T47D (cell line): ENCODE measurements around the gene F9.

Experiments used
- DNase-seq, 2 experiments: peaks; one replicate each; pipeline versions ENCODE4 v3.0.0 to v3.0.0-alpha.2; 2011 to 2012; ENCODE audit warnings: low read depth in 1 of 2, low spot score in 1 of 2
- JUND ChIP-seq: IDR thresholded peaks from 2 replicates; pipeline ENCODE4 v1.6.1; 2012; ENCODE audit warnings: low read depth
- in situ Hi-C: cut with HindIII; loops from 2 replicates; pipeline ENCODE4 v1.10.0; 2016; ENCODE audit warnings: low sequenced_read_pairs, low pct_unique_long_range_greater_than_20kb

F9 gene

GRCh38 chrX:139554991-139555675 lies 24.6 kb downstream of the F9 start:
- TF ChIP-seq JUND = no peak
- in situ Hi-C loops = no loop called here
- DNase-seq = peak in 1 of 2 experiments; percentile 18

- TF ChIP-seq JUND = no peak
- DNase-seq = peak; percentile 2 to 66
- in situ Hi-C loops = no loop called here
Observed at GRCh38 chrX:139559383-139560042, 29.0 kb downstream of the F9 start.

DNA sequence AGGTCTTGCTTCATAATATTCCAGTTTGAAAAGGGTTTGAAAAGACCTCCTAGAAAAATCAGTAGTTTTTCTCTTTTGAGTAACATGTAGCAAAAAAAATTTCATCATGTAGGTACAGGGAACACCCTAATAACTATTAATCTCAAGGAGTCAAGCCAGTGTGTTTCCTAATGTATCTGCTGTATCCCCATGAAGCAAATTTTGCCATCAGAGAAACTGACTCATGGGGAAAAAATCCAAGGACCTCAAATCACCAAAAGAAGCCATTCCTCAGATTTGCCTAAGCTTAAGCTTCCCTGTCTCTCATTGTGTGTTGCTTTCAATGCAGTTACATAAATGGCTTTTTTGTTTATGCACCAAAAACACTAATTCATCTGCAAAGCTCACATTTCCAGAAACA lies 29.7 kb downstream of the F9 start:
- in situ Hi-C loops = no loop called here
- DNase-seq = no peak
- TF ChIP-seq JUND = no peak

GRCh38 chrX:139563251-139563650 lies 32.7 kb downstream of the F9 start:
- in situ Hi-C loops = no loop called here
- TF ChIP-seq JUND = no peak
- no peak for DNase-seq

DNA sequence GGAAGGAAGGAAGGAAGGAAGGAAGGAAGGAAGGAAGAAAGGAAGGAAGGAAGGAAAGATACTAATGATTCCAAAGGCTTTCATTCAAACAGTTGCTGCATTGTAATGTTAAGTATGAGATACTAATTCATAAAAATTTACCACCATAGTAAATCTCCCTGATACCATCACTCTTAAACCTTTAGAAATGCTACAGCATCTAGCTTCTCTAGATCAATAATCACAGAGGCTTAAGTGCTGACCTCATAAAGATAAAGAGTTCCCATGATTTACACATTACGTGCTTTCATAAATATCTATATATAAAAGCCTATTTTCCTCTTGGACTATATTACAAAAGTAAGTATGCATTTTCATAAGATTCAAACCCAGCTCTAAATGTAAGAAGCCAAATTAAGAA lies 36.4 kb downstream of the F9 start:
- DNase-seq = no peak
- in situ Hi-C loops = no loop called here
- no peak for TF ChIP-seq JUND

DNA sequence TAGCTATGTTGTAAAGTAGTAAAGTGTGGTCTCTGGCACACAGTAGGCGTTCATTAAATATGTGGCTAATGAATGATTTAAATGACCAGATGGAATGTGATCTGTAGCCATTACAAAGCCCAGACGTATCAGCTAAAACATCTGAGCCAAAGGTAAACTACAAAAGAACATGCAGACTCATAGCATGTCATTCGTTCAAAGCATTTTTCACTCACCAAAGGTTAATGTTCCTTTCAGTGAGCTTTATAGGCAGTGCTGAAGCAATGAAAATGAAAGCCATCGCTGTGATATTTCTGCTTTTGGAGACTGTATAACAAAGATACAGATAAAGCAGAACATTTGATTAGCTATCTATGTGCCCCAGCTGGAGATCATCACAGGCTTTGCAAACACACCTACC lies 50.5 kb downstream of the F9 start:
- no peak for TF ChIP-seq JUND
- DNase-seq = no peak

GRCh38 chrX:139585613-139586012 lies 55.1 kb downstream of the F9 start:
- TF ChIP-seq JUND = no peak
- in situ Hi-C loops = no loop called here
- DNase-seq = no peak

More for the DNA sequence above, 50.5 kb downstream of the F9 start:
- in situ Hi-C loops = no loop called here

DNA sequence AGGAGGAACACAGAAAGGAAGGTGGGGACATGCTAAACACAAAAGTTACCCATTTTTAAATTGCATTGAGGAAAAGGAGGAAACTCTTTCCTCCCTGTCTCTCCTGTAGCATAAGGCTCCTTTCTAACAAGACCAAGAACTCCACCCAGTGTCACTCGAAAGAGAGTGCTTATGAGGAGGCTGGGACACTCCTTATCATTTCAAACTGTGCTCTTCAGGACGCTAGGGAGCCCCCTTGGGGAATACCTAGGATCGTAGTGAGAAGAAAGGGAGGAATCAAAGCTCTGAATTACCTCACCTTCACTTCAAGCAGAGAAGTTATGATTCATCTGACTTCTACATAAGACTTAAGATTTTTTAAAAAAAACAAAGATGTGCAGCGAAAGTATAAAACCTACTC lies 65.5 kb downstream of the F9 start:
- TF ChIP-seq JUND = no peak
- DNase-seq = no peak
- in situ Hi-C loops = no loop called here

DNA sequence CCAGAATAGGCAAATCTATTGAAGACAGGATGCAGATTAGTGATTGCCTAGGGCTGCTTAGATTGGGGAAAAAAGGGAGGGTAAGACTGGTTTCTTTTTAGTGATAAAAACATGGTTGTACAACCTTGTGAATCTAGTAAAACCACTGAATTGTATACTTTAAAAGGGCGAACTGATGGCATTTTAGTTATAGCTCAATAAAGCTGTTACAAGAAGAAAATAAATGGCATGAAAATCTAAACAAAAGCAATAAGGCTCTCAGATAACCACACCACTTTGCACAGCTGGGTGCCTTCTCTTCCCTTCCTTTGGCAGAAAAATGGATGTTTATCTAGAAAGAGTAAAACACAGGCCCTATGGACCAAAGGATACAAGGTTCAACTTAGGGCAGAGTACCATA lies 69.6 kb downstream of the F9 start:
- no peak for TF ChIP-seq JUND
- no peak for DNase-seq
- in situ Hi-C loops = no loop called here
